HG03442 (cell line): ENCODE results near the gene PRKAA2.

Experiments
- ATAC-seq: cut with Tn5 transposase; IDR thresholded peaks from one replicate; pipeline ENCODE4 v1.9.1; 2021; ENCODE audit warnings: mild to moderate bottlenecking, moderate library complexity; ENCODE audit not compliant: unreplicated experiment

The PRKAA2 gene

GRCh38 chr1:56712150-56712549 lies 67.0 kb downstream of the PRKAA2 start:
- ATAC-seq: no peak

- no peak for ATAC-seq
Measured at GRCh38 chr1:56713112-56713511, 68.0 kb downstream of the PRKAA2 start.

DNA sequence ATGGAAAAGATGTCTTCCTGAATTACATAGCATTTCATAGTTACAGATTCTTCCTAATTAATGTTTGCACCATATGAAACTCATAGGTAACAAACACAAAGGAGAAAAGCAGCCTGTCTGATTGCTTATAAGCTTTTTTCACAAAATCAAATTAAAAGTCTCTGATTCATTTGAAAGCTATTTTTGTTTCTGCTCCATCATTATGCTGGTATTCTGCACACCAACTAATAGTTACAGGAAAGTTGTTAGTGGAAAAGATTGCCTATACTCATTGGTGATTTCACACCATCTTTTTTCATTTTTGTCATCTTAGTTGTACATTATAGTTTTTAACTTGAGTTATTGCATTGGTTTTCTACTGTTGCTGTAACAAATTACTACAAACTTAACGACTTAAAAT lies 70.0 kb downstream of the PRKAA2 start:
- no peak for ATAC-seq

- no peak for ATAC-seq
Measured at GRCh38 chr1:56719171-56719570, 74.1 kb downstream of the PRKAA2 start.

DNA sequence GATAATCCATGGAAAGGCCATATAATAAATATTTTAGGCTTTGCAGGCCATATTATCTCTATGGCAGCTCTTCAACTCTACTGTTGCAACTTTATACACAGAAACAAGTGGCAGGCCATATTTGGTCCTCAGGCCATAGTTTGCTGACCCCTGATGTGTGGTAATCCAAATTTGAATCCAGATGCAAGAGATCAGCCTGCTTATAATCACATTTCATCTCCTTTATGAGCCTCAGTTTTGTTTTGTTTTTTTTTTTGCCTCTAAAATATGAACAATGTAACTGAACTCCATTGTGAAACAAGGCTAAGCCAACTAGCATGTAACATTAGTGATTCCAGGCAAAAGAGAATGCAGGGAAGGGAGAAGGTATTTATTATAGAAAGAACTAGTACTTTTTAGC lies 81.6 kb downstream of the PRKAA2 start:
- ATAC-seq: no peak

DNA sequence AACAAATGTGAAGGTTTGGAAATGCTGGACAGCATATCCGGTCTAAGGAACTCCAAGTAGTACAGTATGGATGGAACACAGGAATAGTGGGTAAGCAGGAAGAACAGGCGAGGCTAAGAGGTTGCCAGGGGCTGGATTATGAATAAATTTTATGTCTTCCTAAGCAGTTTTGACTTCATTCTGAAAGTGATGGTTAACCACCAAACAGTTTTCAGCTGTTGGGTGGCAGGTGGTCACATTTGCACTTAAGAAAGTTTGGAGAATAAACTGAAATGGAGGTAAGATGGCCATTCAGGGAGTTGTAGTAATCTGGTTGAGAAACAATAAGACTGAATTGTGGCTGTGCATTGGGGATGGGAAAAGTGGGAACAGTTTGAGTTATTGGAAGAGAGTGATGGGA lies 83.8 kb downstream of the PRKAA2 start:
- no peak for ATAC-seq

GRCh38 chr1:56745231-56745630 lies 100.1 kb downstream of the PRKAA2 start:
- no peak for ATAC-seq

DNA sequence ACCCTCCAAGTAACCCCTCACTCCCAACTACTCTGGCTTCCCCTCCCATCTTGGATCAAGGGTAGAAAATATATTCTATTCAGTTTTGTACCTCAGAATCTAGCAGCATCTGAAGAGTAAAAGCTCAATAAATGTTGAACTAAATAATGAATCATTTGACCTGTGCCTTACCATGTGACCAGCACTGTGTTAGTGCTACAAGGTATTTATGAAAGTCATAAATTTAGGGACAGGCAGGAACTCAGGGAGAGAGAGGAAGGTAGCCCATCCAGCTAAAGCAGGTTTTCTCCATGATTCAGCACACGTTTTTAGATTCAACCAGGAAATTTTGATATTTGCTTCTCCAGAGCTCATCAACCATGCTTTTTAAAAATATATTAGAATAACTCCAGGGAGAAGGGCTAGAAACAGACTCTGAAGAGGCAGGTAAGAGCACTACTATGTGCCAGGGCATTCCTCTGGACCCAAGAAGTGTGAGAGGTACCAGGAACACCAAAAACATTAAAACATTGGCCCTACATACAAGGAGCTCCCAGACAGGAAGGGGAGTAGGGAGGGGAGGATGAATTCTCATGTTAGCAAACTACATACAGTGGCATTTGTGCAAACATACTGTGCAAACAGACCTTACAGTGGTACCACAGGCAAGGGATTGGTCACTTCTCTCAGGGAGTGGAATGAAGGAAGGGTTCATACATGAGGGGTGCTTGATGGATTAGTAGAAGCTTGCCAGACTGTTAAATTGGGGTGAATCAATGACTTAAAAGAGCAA lies 109.8 kb downstream of the PRKAA2 start:
- ATAC-seq: no peak

GRCh38 chr1:56755911-56756310 lies 110.8 kb downstream of the PRKAA2 start:
- ATAC-seq: no peak

GRCh38 chr1:56758135-56758534 lies 113.0 kb downstream of the PRKAA2 start:
- ATAC-seq: no peak

- no peak for ATAC-seq
Measured at GRCh38 chr1:56758794-56759193, 113.7 kb downstream of the PRKAA2 start.
